GM12874 (cell line): ENCODE measurements around the gene PDE4B.

Experiments used
- CTCF ChIP-seq: IDR thresholded peaks from 2 replicates; pipeline ENCODE4 v1.5.1; 2011; ENCODE audit warnings: low read depth, mild to moderate bottlenecking, control low read depth, low read length, moderate library complexity; ENCODE audit not compliant: insufficient read depth

PDE4B gene

GRCh38 chr1:65791396-65791795 is 1.3 kb upstream of the PDE4B start:
- TF ChIP-seq CTCF, result no peak

DNA sequence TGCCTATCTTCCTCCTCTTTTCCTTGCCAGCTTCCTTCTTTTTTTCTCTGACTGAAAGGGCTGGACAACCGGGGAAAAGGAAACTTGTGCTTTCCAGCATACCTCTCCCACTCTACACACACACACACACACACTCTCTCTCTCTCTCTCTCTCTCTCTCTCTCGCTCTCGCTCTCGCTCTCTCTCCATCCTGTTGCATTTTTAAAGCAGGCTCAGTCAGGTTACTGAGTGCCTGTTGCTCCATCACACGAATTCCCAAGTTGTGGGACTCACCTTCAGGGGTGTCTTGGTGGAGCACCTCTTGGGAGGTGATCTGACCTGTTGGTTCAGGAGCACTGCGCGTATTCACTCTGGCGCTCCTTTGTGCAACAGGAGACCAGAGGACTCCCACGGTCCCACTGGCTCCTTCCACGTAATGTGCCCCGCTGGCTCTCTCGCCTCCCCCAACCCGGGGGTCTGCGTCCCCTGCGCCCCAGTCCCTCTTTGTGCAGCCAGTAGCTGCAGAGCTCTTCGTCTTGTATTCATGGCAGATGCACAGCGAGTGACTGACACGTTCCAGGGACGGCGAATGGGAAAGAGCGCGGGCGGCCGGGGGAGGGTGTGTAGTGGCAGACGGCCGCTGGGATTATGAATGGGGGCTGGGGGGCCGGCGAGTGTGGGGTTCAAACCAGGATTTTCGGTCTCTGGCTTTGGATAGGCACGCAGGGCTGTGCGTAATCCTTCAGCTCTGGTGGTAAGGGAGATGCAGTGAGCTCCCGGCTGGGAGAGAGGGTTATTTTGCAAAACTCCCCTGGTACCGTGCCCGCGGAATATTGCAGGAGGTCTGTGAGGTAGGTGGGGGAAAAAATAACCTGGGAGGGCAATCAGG is 660 bp upstream of the PDE4B start:
- no peak for TF ChIP-seq CTCF

DNA sequence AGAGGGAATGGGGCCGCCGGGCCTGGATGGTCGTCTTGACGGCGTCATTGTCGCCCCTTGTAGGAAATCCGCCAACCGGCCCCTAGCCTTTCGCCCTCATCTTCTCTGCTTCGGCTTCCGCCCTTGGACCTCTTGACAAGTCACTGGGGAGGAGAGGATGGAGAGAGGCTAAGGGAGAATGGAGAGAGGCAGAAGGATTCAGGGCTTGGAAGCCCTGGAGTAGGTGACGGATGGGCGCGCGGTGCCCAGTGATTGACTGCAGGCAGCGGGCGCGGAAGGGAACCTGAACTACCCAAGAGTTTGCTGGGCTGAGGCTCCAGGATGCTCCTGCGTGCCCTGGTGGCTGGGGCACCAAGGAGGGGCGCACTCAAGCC is 651 bp downstream of the PDE4B start:
- TF ChIP-seq CTCF, result no peak

GRCh38 chr1:65795311-65795710 is 2.6 kb downstream of the PDE4B start:
- TF ChIP-seq CTCF, result no peak

DNA sequence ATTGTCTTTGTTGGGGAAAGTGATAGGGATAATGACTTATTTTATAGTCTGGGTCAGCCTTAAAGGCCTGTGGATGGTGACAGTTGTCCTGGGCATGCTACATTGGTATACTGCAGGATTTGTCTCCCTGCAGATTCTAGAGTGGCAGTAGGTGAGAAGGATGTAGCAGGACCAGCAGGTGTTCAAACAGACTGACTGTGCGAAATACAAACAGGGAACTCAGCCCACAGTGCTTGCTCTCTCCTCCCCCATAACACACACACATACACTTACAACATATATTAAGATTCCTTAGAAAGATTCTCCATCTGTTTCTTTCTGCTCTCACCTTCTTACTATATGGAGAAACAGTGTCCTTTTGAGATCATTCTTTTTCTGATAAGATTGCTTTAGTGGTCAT is 6.9 kb downstream of the PDE4B start:
- no peak for TF ChIP-seq CTCF

DNA sequence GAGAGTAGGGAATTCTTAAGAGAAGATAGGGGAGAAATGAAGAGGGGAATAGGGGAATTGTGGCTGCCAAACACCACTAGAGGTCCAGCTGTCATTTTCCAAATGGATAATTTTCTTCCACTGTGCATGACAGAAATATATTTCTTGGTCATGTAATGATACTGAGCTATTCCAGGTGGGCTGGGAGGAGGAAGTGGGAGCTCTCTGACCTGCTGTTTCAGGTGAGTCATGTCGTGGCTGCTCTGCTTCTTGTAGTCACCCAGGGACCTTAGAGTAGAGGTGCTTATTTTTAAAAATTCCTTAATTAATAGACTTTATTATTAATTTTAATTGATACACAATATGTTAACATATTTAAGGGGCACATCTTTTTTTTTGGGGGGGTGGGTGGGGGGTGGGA is 11.9 kb downstream of the PDE4B start:
- no peak for TF ChIP-seq CTCF

DNA sequence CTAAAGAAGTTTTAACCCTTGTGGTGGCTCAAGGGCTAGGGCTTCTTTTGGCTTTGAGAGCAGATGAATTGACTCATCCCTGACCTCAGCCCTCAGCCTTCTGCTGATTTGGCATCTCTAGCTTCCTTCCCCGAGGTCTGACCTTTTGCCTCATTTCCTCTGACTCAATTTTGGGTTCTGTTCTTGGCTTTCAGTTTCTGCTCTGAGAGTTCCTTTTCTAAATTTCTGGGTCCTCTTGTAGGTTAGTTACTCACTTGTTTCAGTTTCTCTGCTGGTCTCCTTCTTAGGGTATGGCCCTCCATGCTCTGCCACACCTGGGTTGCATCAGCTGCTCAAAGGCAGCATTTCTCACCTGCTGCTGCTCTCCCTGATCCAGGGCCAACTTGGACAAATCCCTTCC is 19.4 kb downstream of the PDE4B start:
- no peak for TF ChIP-seq CTCF
